Measurements from ENCODE around the gene SP140L. TPM values are rescaled to one million over a fixed set of nuclear protein-coding genes. Genes with fewer than 3 reads are reported as not detected.
A peak's percentile ranks its signal among the peaks of the same experiment; 100 is the strongest.

Gene SP140L
- polyA plus RNA-seq, 3 donors: 6.5 to 23.7 (median 8.5) TPM

DNA sequence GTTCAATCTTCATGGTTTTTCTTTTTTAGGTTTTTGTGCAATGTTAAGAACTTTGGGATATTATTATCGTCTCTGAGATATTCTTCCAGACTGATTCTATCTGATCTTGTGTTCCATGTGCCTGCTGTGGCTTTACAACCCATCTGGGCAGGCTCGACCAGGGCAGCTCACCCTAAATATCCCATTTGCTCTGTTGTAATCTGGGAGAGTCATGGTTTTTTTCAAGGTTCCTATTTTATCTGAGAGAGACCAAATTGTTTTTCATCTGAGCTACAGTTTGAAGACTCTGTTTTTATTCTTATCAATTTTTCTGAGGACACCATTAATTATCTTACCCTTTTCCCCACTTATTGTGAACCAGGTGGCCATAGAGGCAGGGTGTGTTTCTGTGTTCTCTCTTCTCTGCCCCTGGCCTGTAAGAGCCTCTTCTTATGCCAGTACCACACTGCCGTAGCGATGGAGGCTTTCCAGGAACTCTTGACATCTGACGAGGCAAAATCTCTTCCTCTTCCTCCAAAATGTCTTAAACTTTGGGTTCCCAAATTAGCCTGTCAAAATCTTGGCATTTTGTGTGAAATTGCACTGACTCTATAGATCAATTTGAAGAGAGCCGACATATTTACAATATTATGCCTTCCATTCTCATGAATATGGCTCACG lies 3.1 kb downstream of the SP140L start:
- Histone ChIP-seq H3K27me3 (ENCODE audit: control insufficient read depth in 2 of 2, insufficient read depth in 2 of 2, low read length in 2 of 2) (no peaks in the 10 kb centered on the region), H3K79me2 (ENCODE audit: insufficient read depth, low read length) (peaks cover 43% of the 10 kb centered on the region)
- peak overlapping the region; percentile 53 to 80 for H3K4me3 Mint-ChIP-seq

DNA sequence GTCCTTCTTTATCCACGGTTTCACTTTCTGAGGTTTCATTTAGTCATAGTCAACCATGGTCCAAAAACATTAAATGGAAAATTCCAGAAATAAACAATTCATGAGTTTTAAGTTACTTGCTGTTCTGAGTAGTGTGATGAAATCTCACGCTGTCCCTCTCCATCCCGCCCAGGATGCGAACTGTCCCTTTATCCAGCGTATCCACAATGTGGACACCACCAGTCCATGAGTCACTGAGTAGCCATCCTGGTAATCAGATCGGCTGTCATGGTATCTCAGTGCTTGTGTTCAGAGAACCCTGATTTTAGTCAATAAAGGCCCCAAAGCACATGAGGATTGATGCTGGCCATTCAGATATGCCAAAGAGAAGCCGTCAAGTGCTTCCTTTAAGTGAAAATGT lies 3.7 kb downstream of the SP140L start:
- Histone ChIP-seq H3K4me3 (replicated peaks in 1 of 3; ENCODE audit: low read depth in 2 of 3, low read length in 3 of 3) (no peak overlapping the region), H3K4me1 (ENCODE audit: control insufficient read depth in 1 of 2, insufficient read depth in 2 of 2, low read length in 2 of 2) (peaks cover 44 to 51% of the 10 kb centered on the region in 2 donors), H3K9ac (ENCODE audit: insufficient read depth, low read length, poor library complexity, severe bottlenecking) (no peak overlapping the region), H3K36me3 (replicated peaks in 1 of 2; ENCODE audit: control insufficient read depth in 1 of 2, insufficient read depth in 2 of 2, low read length in 2 of 2) (peaks cover 10 to 20% of the 10 kb centered on the region in 2 donors), H3K4me2 (replicated peaks; ENCODE audit: extremely low read depth, low read length, poor library complexity, severe bottlenecking) (no peak overlapping the region), H3K9me3 (replicated peaks in 1 of 2; ENCODE audit: control insufficient read depth in 1 of 2, insufficient read depth in 1 of 2, low read length in 2 of 2) (no peaks in the 10 kb centered on the region), H3K27ac (ENCODE audit: low read depth in 1 of 2, low read length in 2 of 2) (no peak overlapping the region), H3K27me3 (ENCODE audit: control insufficient read depth in 2 of 2, insufficient read depth in 2 of 2, low read length in 2 of 2) (no peaks in the 10 kb centered on the region), H4K20me1 (ENCODE audit: insufficient read depth, low read length) (peaks cover 13% of the 10 kb centered on the region), H2AFZ (ENCODE audit: insufficient read depth, low read depth, low read length, poor library complexity, severe bottlenecking) (no peak overlapping the region), H3K79me2 (ENCODE audit: insufficient read depth, low read length) (peaks cover 42% of the 10 kb centered on the region)
- Mint-ChIP-seq H3K4me3 (no peak overlapping the region), H3K4me1 (peaks cover 55% of the 10 kb centered on the region), H3K27ac (peak overlapping the region in 2 of 7 donors; percentile 78 to 90), H3K27me3 (ENCODE audit: low read depth in 3 of 3) (peaks cover 0 to 3% (median 1%) of the 10 kb centered on the region in 3 donors), H3K9me3 (peaks cover 0 to 4% (median 0%) of the 10 kb centered on the region in 7 donors), H3K36me3 (peaks cover 36 to 44% of the 10 kb centered on the region in 2 donors)
- intact Hi-C loops (cut with micrococcal nuclease): no loop called here
- DNase-seq: no peak
- TF ChIP-seq, protein P1, sequence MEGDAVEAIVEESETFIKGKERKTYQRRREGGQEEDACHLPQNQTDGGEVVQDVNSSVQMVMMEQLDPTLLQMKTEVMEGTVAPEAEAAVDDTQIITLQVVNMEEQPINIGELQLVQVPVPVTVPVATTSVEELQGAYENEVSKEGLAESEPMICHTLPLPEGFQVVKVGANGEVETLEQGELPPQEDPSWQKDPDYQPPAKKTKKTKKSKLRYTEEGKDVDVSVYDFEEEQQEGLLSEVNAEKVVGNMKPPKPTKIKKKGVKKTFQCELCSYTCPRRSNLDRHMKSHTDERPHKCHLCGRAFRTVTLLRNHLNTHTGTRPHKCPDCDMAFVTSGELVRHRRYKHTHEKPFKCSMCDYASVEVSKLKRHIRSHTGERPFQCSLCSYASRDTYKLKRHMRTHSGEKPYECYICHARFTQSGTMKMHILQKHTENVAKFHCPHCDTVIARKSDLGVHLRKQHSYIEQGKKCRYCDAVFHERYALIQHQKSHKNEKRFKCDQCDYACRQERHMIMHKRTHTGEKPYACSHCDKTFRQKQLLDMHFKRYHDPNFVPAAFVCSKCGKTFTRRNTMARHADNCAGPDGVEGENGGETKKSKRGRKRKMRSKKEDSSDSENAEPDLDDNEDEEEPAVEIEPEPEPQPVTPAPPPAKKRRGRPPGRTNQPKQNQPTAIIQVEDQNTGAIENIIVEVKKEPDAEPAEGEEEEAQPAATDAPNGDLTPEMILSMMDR (IDR thresholded peaks at IDR 0.05): no peak
- 95% methylated on average over 5 of the region's 7 CpGs for WGBS (ENCODE audit: insufficient coverage)

More for the DNA sequence above, 3.1 kb downstream of the SP140L start:
- Mint-ChIP-seq H3K27ac (peak overlapping the region; percentile 65 to 91 (median 87)), H3K27me3 (ENCODE audit: low read depth in 3 of 3) (peaks cover 0 to 3% (median 0%) of the 10 kb centered on the region in 3 donors), H3K36me3 (peaks cover 31 to 38% of the 10 kb centered on the region in 2 donors), H3K9me3 (peaks cover 0 to 4% (median 0%) of the 10 kb centered on the region in 7 donors), H3K4me1 (peaks cover 53% of the 10 kb centered on the region)
- H2AFZ ChIP-seq (ENCODE audit: insufficient read depth, low read depth, low read length, poor library complexity, severe bottlenecking): no peak overlapping the region
- peak overlapping the region in 1 of 2 donors; percentile 35 for H3K27ac ChIP-seq (ENCODE audit: low read depth in 1 of 2, low read length in 2 of 2)
- no peaks in the 10 kb centered on the region for H3K9me3 ChIP-seq (replicated peaks in 1 of 2; ENCODE audit: control insufficient read depth in 1 of 2, insufficient read depth in 1 of 2, low read length in 2 of 2)
- H4K20me1 ChIP-seq (ENCODE audit: insufficient read depth, low read length): peaks cover 8% of the 10 kb centered on the region
- DNase-seq: peak in 2 of 3 donors; percentile 44 to 56
- intact Hi-C loops (cut with micrococcal nuclease): loop anchor here (5.0 to 10.0 kb wide), 5 partner anchors 82 to 405 kb away; partner anchors contain the start of genes FBXO36 (in 1 of the 2), SP100 (in 1 of the 2), SP110 (in 1 of the 2) and TRIP12 (in 1 of the 2)
- peaks cover 8 to 14% of the 10 kb centered on the region in 2 donors for H3K36me3 ChIP-seq (replicated peaks in 1 of 2; ENCODE audit: control insufficient read depth in 1 of 2, insufficient read depth in 2 of 2, low read length in 2 of 2)
- peaks cover 44 to 58% of the 10 kb centered on the region in 2 donors for H3K4me1 ChIP-seq (ENCODE audit: control insufficient read depth in 1 of 2, insufficient read depth in 2 of 2, low read length in 2 of 2)
- WGBS (ENCODE audit: insufficient coverage): no CpG with 5 or more reads among the region's 7 CpGs
- H3K4me3 ChIP-seq (replicated peaks in 1 of 3; ENCODE audit: low read depth in 2 of 3, low read length in 3 of 3): peak overlapping the region in 1 of 3 experiments; percentile 12
- no peak overlapping the region for H3K9ac ChIP-seq (ENCODE audit: insufficient read depth, low read length, poor library complexity, severe bottlenecking)
- H3K4me2 ChIP-seq (replicated peaks; ENCODE audit: extremely low read depth, low read length, poor library complexity, severe bottlenecking): peak overlapping the region; percentile 33
- TF ChIP-seq, protein P1 (IDR thresholded peaks at IDR 0.05): no peak
